Measurements from ENCODE around the gene BICRA.

Gene BICRA

GRCh38 chr19:47730910-47731309 lies 122.0 kb downstream of the BICRA start:
- H3K36me3 ChIP-seq (ENCODE audit: control insufficient read depth in 1 of 2, insufficient read depth in 2 of 2, low read length in 2 of 2): peaks cover 3% of the 10 kb centered on the region in 2 experiments
- no peak overlapping the region for H4K12ac ChIP-seq (ENCODE audit: low read depth, low read length)
- no peak overlapping the region for H2BK120ac ChIP-seq (ENCODE audit: insufficient read depth, low read length, poor library complexity)
- H3K79me2 ChIP-seq (ENCODE audit: control insufficient read depth, insufficient read depth, low read length, poor library complexity): no peaks in the 10 kb centered on the region
- H3K9me3 ChIP-seq (ENCODE audit: insufficient read depth, low read depth, low read length): no peaks in the 10 kb centered on the region
- no peak overlapping the region for H2AK5ac ChIP-seq (ENCODE audit: low read length)
- no peaks in the 10 kb centered on the region for H3K27me3 ChIP-seq (ENCODE audit: insufficient read depth, low read length)
- no peak overlapping the region for H3K14ac ChIP-seq (ENCODE audit: low read length)
- H3K9ac ChIP-seq (ENCODE audit: low read length): no peak overlapping the region
- H2BK5ac ChIP-seq (ENCODE audit: low read depth, low read length, poor library complexity): no peak overlapping the region
- H3K27ac ChIP-seq (ENCODE audit: low read depth, low read length): no peak overlapping the region
- no peak overlapping the region for H2AFZ ChIP-seq (ENCODE audit: insufficient read depth, low read length, poor library complexity)
- no peak for DNase-seq
- H4K91ac ChIP-seq (ENCODE audit: low read depth, low read length): no peak overlapping the region
- peaks cover 3 to 16% of the 10 kb centered on the region in 2 experiments for H3K4me1 ChIP-seq (ENCODE audit: control insufficient read depth in 1 of 2, insufficient read depth in 2 of 2, low read length in 2 of 2)
- no peak overlapping the region for H3K4me2 ChIP-seq (ENCODE audit: low read length)
- no peak overlapping the region for H2BK12ac ChIP-seq (ENCODE audit: low read length)
- no peak overlapping the region for H3K23ac ChIP-seq (ENCODE audit: low read length)
- no peak overlapping the region for H3K4ac ChIP-seq (ENCODE audit: low read depth, low read length)
- no CpG with 5 or more reads among the region's 8 CpGs for WGBS (ENCODE audit: extremely low coverage, insufficient coverage, insufficient read length)
- no peak overlapping the region for H4K8ac ChIP-seq (ENCODE audit: low read depth, low read length)
- no peak overlapping the region for H3K18ac ChIP-seq (ENCODE audit: low read length)
- no peaks in the 10 kb centered on the region for H3K79me1 ChIP-seq (ENCODE audit: low read length)
- H3K4me3 ChIP-seq (ENCODE audit: low read depth, low read length): no peak overlapping the region

GRCh38 chr19:47735131-47735530 lies 126.2 kb downstream of the BICRA start:
- peaks cover 0 to 3% of the 10 kb centered on the region in 2 experiments for H3K4me1 ChIP-seq (ENCODE audit: control insufficient read depth in 1 of 2, insufficient read depth in 2 of 2, low read length in 2 of 2)
- H2BK5ac ChIP-seq (ENCODE audit: low read depth, low read length, poor library complexity): no peak overlapping the region
- H4K91ac ChIP-seq (ENCODE audit: low read depth, low read length): no peak overlapping the region
- no peak overlapping the region for H2BK12ac ChIP-seq (ENCODE audit: low read length)
- peaks cover under 1% of the 10 kb centered on the region for H3K9me3 ChIP-seq (ENCODE audit: insufficient read depth, low read depth, low read length)
- no peak overlapping the region for H2AFZ ChIP-seq (ENCODE audit: insufficient read depth, low read length, poor library complexity)
- no peaks in the 10 kb centered on the region for H3K79me2 ChIP-seq (ENCODE audit: control insufficient read depth, insufficient read depth, low read length, poor library complexity)
- no peak overlapping the region for H3K4ac ChIP-seq (ENCODE audit: low read depth, low read length)
- H3K14ac ChIP-seq (ENCODE audit: low read length): no peak overlapping the region
- H3K9ac ChIP-seq (ENCODE audit: low read length): no peak overlapping the region
- H3K36me3 ChIP-seq (ENCODE audit: control insufficient read depth in 1 of 2, insufficient read depth in 2 of 2, low read length in 2 of 2): peaks cover 7 to 12% of the 10 kb centered on the region in 2 experiments
- no peaks in the 10 kb centered on the region for H3K79me1 ChIP-seq (ENCODE audit: low read length)
- H3K4me2 ChIP-seq (ENCODE audit: low read length): no peak overlapping the region
- no peak overlapping the region for H3K23ac ChIP-seq (ENCODE audit: low read length)
- no CpG with 5 or more reads among the region's 4 CpGs for WGBS (ENCODE audit: extremely low coverage, insufficient coverage, insufficient read length)
- H3K27me3 ChIP-seq (ENCODE audit: insufficient read depth, low read length): no peaks in the 10 kb centered on the region
- H4K12ac ChIP-seq (ENCODE audit: low read depth, low read length): no peak overlapping the region
- no peak overlapping the region for H3K18ac ChIP-seq (ENCODE audit: low read length)
- H2AK5ac ChIP-seq (ENCODE audit: low read length): no peak overlapping the region
- no peak overlapping the region for H3K4me3 ChIP-seq (ENCODE audit: low read depth, low read length)
- no peak overlapping the region for H3K27ac ChIP-seq (ENCODE audit: low read depth, low read length)
- no peak for DNase-seq
- no peak overlapping the region for H2BK120ac ChIP-seq (ENCODE audit: insufficient read depth, low read length, poor library complexity)
- H4K8ac ChIP-seq (ENCODE audit: low read depth, low read length): no peak overlapping the region

GRCh38 chr19:47740866-47741519 lies 132.1 kb downstream of the BICRA start:
- peaks cover 5% of the 10 kb centered on the region for H3K79me2 ChIP-seq (ENCODE audit: control insufficient read depth, insufficient read depth, low read length, poor library complexity)
- H2AK5ac ChIP-seq (ENCODE audit: low read length): no peak overlapping the region
- H3K18ac ChIP-seq (ENCODE audit: low read length): no peak overlapping the region
- peaks cover 2% of the 10 kb centered on the region for H3K9me3 ChIP-seq (ENCODE audit: insufficient read depth, low read depth, low read length)
- H3K36me3 ChIP-seq (ENCODE audit: control insufficient read depth in 1 of 2, insufficient read depth in 2 of 2, low read length in 2 of 2): peaks cover 16 to 17% of the 10 kb centered on the region in 2 experiments
- no peak overlapping the region for H3K23ac ChIP-seq (ENCODE audit: low read length)
- no CpG with 5 or more reads among the region's 48 CpGs for WGBS (ENCODE audit: extremely low coverage, insufficient coverage, insufficient read length)
- no peaks in the 10 kb centered on the region for H3K27me3 ChIP-seq (ENCODE audit: insufficient read depth, low read length)
- H3K4ac ChIP-seq (ENCODE audit: low read depth, low read length): no peak overlapping the region
- no peak overlapping the region for H3K14ac ChIP-seq (ENCODE audit: low read length)
- H4K91ac ChIP-seq (ENCODE audit: low read depth, low read length): no peak overlapping the region
- H3K79me1 ChIP-seq (ENCODE audit: low read length): peaks cover 10% of the 10 kb centered on the region
- no peak overlapping the region for H2BK5ac ChIP-seq (ENCODE audit: low read depth, low read length, poor library complexity)
- H3K27ac ChIP-seq (ENCODE audit: low read depth, low read length): no peak overlapping the region
- H2BK12ac ChIP-seq (ENCODE audit: low read length): no peak overlapping the region
- no peak overlapping the region for H3K9ac ChIP-seq (ENCODE audit: low read length)
- no peak overlapping the region for H4K12ac ChIP-seq (ENCODE audit: low read depth, low read length)
- H2BK120ac ChIP-seq (ENCODE audit: insufficient read depth, low read length, poor library complexity): no peak overlapping the region
- no peak overlapping the region for H4K8ac ChIP-seq (ENCODE audit: low read depth, low read length)
- H3K4me3 ChIP-seq (ENCODE audit: low read depth, low read length): no peak overlapping the region
- no peak for DNase-seq
- H3K4me2 ChIP-seq (ENCODE audit: low read length): no peak overlapping the region
- H2AFZ ChIP-seq (ENCODE audit: insufficient read depth, low read length, poor library complexity): no peak overlapping the region
- peaks cover 4 to 6% of the 10 kb centered on the region in 2 experiments for H3K4me1 ChIP-seq (ENCODE audit: control insufficient read depth in 1 of 2, insufficient read depth in 2 of 2, low read length in 2 of 2)

GRCh38 chr19:47741544-47742140 lies 132.7 kb downstream of the BICRA start:
- H3K9me3 ChIP-seq (ENCODE audit: insufficient read depth, low read depth, low read length): peaks cover 2% of the 10 kb centered on the region
- no peak overlapping the region for H4K91ac ChIP-seq (ENCODE audit: low read depth, low read length)
- no CpG with 5 or more reads among the region's 15 CpGs for WGBS (ENCODE audit: extremely low coverage, insufficient coverage, insufficient read length)
- H3K79me2 ChIP-seq (ENCODE audit: control insufficient read depth, insufficient read depth, low read length, poor library complexity): peaks cover 5% of the 10 kb centered on the region
- H3K36me3 ChIP-seq (ENCODE audit: control insufficient read depth in 1 of 2, insufficient read depth in 2 of 2, low read length in 2 of 2): peaks cover 11 to 15% of the 10 kb centered on the region in 2 experiments
- H2BK12ac ChIP-seq (ENCODE audit: low read length): no peak overlapping the region
- H3K4ac ChIP-seq (ENCODE audit: low read depth, low read length): no peak overlapping the region
- no peak overlapping the region for H3K23ac ChIP-seq (ENCODE audit: low read length)
- no peak overlapping the region for H2AK5ac ChIP-seq (ENCODE audit: low read length)
- DNase-seq: no peak
- H3K14ac ChIP-seq (ENCODE audit: low read length): no peak overlapping the region
- no peaks in the 10 kb centered on the region for H3K27me3 ChIP-seq (ENCODE audit: insufficient read depth, low read length)
- no peak overlapping the region for H2BK5ac ChIP-seq (ENCODE audit: low read depth, low read length, poor library complexity)
- no peak overlapping the region for H3K4me3 ChIP-seq (ENCODE audit: low read depth, low read length)
- no peak overlapping the region for H3K27ac ChIP-seq (ENCODE audit: low read depth, low read length)
- no peak overlapping the region for H4K12ac ChIP-seq (ENCODE audit: low read depth, low read length)
- no peak overlapping the region for H2AFZ ChIP-seq (ENCODE audit: insufficient read depth, low read length, poor library complexity)
- no peak overlapping the region for H2BK120ac ChIP-seq (ENCODE audit: insufficient read depth, low read length, poor library complexity)
- peaks cover 10% of the 10 kb centered on the region for H3K79me1 ChIP-seq (ENCODE audit: low read length)
- no peak overlapping the region for H4K8ac ChIP-seq (ENCODE audit: low read depth, low read length)
- H3K4me1 ChIP-seq (ENCODE audit: control insufficient read depth in 1 of 2, insufficient read depth in 2 of 2, low read length in 2 of 2): peaks cover 4 to 6% of the 10 kb centered on the region in 2 experiments
- H3K9ac ChIP-seq (ENCODE audit: low read length): no peak overlapping the region
- no peak overlapping the region for H3K4me2 ChIP-seq (ENCODE audit: low read length)
- no peak overlapping the region for H3K18ac ChIP-seq (ENCODE audit: low read length)

Data from trophoblast cell (in vitro differentiated cells and primary cell).